HG03378 (cell line): ENCODE data around the gene PGLYRP4.
"Not testable (repeated sequence)": the region's sequence is repeated elsewhere in the genome, so short reads cannot be mapped to it uniquely, and the experiment has no call there.

Source experiments
- ATAC-seq: cut with Tn5 transposase; IDR thresholded peaks from one replicate; pipeline ENCODE4 v1.9.1; 2021; ENCODE audit warnings: mild to moderate bottlenecking, moderate library complexity; ENCODE audit not compliant: unreplicated experiment

Gene PGLYRP4

GRCh38 chr1:153357076-153357852, 8.6 kb upstream of the PGLYRP4 start:
- ATAC-seq = no peak

GRCh38 chr1:153356392-153357075, 7.9 kb upstream of the PGLYRP4 start:
- no peak for ATAC-seq

- ATAC-seq = no peak
These were observed 6.9 kb upstream of the PGLYRP4 start for GRCh38 chr1:153355445-153356071.

- no peak for ATAC-seq
These were observed 6.0 kb upstream of the PGLYRP4 start for GRCh38 chr1:153354515-153355193.

- ATAC-seq = no peak
These were observed 4.7 kb upstream of the PGLYRP4 start for GRCh38 chr1:153353226-153353947.

GRCh38 chr1:153352523-153352922, 3.9 kb upstream of the PGLYRP4 start:
- ATAC-seq = no peak

GRCh38 chr1:153350321-153350957, 1.8 kb upstream of the PGLYRP4 start:
- no peak for ATAC-seq

- no peak for ATAC-seq
These were observed 1.0 kb upstream of the PGLYRP4 start for GRCh38 chr1:153349363-153350320.

- ATAC-seq = no peak
These were observed 785 bp downstream of the PGLYRP4 start for GRCh38 chr1:153347856-153348255.

- not testable (repeated sequence) for ATAC-seq
These were observed 1.6 kb downstream of the PGLYRP4 start for GRCh38 chr1:153347049-153347448.

- ATAC-seq = no peak
These were observed 2.4 kb downstream of the PGLYRP4 start for GRCh38 chr1:153346077-153346723.

- no peak for ATAC-seq
These were observed 3.2 kb downstream of the PGLYRP4 start for GRCh38 chr1:153345187-153346076.

GRCh38 chr1:153344718-153345025, 4.0 kb downstream of the PGLYRP4 start:
- no peak for ATAC-seq

- no peak for ATAC-seq
These were observed 4.6 kb downstream of the PGLYRP4 start for GRCh38 chr1:153343811-153344717.

- ATAC-seq = no peak
These were observed 5.5 kb downstream of the PGLYRP4 start for GRCh38 chr1:153343040-153343681.

- no peak for ATAC-seq
These were observed 6.5 kb downstream of the PGLYRP4 start for GRCh38 chr1:153342178-153342577.
